ENCODE results near the gene MCHR1.
"Not testable (repeated sequence)": the region's sequence is repeated elsewhere in the genome, so short reads cannot be mapped to it uniquely, and the experiment has no call there.

MCHR1 gene

GRCh38 chr22:40679249-40679963, at the start of gene MCHR1:
Gene MCHR1, plus strand, starts transcription at chr22:40679484. Its CDS starts 169 bp downstream, at chr22:40679653.
- DNase-seq, result peak in 1 of 2 experiments; percentile 3

DNA sequence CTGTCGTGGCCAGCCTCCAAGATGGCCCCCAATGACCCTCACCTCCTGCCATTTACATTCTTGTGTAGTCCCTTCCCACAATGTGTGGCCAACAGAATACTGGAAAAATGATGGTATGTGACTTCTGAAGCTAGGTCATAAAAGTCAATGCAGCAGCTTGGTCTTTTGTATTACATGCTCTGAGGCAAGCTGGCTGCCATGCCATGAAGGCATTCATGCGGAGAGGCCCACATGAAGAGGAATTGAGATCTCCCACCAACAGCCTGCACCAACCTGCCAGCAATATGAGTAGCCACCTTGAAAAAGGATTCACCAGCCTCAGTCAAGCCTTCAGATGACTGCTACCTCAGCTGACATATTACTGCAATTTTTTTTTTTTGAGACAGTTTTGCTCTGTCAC, 47.4 kb upstream of the MCHR1 start:
- no peak for DNase-seq

- DNase-seq, result no peak
Measured at GRCh38 chr22:40633036-40633435, 46.2 kb upstream of the MCHR1 start.

DNA sequence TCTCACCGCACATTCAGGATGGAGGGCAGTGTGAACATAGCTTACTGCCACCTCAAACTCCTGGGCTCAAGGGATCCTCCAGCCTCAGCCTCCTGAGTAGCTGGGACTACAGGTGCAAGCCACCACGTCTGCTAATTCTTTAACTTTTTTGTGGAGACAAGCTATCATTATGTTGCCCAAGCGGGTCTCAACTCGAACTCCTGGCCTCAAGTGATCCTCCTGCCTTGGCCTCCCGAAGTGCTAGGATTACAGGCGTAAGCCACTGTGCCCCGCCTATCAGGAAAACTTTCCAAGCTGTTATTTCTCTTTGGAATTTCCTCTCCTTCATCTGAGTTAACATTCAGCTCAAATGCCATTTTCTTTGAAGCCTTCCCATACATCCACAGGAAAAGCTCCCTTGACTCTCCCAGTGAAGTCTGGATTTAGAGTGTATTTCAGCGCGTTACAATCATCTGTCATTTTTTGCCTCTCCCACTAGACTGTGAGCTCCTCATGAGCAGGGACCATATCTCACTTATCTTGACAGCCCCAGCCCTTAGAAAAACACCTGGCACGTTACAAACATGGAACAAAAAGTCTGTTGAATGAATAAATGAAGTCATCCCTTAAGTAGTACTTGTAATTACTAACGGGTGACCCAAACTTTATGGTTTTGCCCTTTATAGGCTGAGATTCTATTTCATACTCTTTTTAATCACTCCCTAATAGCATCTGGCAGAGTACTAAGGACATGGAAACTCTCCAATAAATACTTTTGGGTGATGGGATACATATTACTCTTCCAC, 45.0 kb upstream of the MCHR1 start:
- DNase-seq, result no peak

DNA sequence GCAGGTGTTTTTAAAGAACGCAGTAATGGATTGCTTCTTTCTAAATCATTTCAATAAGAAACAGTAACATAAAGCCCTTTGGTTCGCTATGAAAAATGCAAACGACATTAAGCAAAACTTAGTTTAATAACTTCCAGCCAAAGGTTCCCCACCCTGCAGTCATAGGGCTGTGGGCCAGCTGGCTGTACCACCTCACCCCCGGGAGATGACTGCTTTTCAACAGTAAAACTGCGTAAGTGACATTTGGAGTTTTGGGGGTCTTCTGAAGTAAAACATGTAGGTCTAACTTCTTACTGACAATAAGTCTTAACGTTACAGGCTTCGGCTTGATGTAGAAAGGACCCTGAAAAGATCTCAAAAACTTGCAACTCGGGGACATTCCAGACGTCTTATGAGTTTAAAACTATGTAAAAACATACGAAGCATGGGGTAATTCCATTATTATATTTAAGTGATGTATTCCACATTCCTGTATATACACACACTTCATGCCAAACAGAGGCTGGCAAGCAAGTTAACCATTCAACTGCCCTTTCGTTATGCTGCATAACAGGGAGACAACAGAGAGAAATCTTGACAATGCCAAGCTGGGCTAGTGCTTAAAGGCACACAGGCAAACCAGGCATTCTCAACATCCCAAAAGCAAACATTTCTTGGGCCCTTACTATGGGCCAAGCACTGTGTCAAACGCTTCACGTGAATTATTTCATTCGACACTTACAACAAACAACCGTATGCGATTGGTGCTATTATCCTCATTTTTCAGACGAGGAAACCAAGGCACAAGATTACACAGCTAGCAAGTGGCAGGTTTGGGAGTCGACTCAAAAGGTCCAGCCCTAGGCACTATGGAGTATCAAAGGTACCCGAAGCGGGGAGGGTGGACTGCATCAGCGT, 44.0 kb upstream of the MCHR1 start:
- DNase-seq, result no peak

GRCh38 chr22:40635940-40636379, 43.3 kb upstream of the MCHR1 start:
- DNase-seq, result no peak

DNA sequence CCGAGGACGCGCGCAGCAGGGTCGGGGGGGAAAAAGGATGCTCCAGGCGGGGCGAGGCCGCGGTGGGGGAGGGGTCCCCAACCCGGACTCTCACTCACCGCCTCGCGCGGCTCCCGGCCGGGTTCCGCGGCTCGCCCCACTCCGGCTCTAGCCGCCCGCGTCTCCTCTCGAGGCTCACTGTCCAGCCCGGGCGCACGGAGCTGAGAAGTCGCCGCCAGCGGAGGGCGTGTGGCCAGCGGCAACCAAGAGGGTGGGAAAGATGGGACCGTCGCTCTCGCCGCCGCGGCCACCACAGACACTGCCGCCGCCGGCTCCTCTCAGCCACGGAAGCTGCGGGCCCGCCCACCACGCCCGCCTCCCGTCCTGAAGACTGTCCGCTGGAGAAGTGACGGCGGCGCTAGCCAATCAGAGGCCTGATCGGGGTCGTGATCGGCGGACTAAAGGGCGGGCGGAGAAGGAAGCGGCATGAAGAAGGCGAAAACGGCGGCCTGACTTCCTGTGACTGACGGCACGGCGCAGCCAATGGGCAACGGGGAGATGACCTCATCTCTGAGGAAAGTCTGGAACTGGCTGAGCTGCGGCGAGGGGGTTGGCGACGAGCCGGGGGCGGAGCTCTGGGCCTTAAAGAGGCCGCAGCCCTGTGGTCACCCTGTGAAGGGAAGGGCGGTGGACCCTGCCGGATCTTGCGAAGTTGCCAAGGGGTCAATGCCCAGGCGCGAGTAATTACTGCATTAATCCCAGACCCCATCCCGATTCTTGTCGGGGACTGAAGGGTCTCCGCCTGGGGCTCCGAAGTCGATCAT, 42.7 kb upstream of the MCHR1 start, which contains the start of gene MRTFA:
Gene MRTFA, minus strand, starts transcription at position 340 of the 803 bp plus-strand sequence.
- peak; percentile 99 to 100 for DNase-seq

DNA sequence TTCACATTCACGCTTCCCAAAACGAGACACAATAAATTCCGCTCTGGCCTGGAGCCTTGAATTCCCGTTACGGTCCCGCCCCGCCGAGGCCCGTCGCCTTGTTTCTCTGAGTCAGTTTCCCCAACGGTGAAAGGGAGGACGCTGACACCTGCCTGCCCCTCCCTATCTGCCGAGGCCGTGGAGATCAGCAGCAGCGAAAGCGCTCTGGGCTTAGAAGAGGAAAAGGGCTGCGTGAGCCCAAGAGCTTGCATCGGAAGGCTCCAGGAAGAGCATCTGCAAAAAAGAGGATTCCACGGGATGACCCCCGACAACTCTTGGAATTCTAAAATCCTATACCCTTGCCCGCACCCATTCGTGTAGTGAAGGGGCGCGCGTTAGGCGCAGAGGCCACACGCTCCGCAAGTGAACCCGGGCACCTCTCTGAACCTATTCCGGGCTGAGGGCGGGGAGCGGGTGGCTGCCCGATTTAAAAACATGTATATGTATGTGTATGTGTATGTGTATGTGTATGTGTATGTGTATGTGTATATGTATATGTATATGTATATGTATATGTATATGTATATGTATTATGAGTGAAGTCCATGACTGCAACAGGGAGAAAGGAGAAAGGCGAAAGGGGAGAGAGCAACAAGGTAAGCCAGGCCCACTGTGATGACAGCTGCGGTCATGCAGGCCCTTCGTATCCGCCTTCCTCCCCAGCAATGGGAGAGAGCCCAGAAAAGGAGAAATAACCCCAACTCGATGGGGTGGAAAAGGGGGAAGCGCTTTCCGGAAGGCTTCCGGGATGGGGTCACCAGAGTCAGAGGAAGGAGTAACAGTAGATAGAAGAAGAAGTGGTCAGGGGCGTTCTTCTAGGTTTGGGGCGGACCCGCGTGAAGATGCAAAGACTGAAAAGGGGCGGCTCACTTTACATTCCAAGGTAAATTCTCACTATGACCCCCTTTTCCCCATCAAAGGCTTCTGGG, 41.8 kb upstream of the MCHR1 start:
- DNase-seq, result peak in 1 of 2 experiments; percentile 64

GRCh38 chr22:40638261-40638660, 41.0 kb upstream of the MCHR1 start:
- no peak for DNase-seq

DNA sequence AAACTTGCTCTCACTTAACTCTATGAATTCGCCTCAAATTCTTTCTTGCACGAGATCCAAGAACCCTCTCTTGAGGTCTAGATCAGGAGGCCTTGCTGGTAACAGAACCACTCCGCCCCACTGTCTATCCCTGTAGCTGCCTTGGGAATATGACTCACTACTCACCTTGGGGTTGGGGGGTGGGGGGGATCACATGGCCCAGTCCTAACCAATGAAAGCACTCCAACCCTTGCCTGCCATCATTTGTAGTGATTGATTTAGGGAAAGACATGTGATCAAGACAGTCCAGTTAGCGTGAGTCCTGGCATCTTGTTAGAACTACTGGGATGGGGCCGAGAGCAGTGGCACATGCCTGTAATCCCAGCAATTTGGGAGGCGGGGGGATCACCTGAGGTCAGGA, 38.0 kb upstream of the MCHR1 start:
- no peak for DNase-seq

- no peak for DNase-seq
Measured at GRCh38 chr22:40642316-40642715, 37.0 kb upstream of the MCHR1 start.

- no peak for DNase-seq
Measured at GRCh38 chr22:40645579-40646197, 33.6 kb upstream of the MCHR1 start.

GRCh38 chr22:40648386-40648785, 30.9 kb upstream of the MCHR1 start:
- no peak for DNase-seq

- no peak for DNase-seq
Measured at GRCh38 chr22:40651057-40651456, 28.2 kb upstream of the MCHR1 start.

DNA sequence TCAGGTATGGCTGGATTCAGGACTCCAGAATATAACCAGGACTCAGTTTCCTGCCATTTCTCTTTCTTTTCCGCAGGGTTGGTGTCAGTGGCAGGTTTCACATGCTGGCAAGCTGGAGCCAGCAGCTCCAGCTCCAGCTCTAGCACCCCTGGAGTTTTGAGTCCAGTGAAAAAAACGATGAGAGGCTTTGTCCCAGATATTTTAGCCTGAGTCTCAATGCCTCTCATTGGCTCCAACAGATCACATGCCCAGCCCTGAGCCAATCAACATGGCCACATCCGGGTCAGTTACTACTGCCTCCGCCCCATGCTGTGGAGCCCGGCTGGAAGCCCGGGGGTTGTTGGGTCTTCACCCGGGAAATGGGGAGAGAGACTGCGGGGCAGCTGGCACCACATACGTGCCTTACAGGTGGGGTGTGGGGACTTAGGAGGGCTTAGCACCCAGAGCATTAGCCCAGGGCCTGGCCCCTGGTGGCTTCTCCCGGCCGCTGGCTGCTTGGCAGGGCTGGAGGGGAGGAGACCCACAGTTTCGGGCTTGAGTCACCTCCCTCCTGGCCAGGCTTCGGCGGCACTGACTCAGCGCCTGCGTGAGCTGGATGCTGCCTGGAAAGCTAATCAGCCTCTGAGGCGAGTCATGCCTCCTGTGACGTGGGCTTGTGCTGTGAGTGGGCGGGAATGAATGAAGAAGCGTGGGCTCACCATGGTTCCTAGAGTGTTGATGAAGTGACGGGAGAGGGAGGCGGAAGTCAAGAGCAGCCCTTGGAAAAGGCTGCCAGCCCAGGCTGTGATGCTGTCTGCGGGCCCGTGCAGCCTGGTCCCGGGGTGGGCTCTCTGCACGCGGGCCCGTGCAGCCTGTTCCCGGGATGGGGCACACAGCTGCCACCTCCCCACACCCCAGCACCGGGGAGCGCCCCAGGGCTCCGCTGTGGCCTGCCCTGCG, 27.5 kb upstream of the MCHR1 start:
- DNase-seq, result peak; percentile 79 to 84

- no peak for DNase-seq
Measured at GRCh38 chr22:40653361-40653760, 25.9 kb upstream of the MCHR1 start.

GRCh38 chr22:40654522-40655167, 24.6 kb upstream of the MCHR1 start:
- peak in 1 of 2 experiments; percentile 37 for DNase-seq

GRCh38 chr22:40655941-40656340, 23.3 kb upstream of the MCHR1 start:
- DNase-seq, result not testable (repeated sequence)

DNA sequence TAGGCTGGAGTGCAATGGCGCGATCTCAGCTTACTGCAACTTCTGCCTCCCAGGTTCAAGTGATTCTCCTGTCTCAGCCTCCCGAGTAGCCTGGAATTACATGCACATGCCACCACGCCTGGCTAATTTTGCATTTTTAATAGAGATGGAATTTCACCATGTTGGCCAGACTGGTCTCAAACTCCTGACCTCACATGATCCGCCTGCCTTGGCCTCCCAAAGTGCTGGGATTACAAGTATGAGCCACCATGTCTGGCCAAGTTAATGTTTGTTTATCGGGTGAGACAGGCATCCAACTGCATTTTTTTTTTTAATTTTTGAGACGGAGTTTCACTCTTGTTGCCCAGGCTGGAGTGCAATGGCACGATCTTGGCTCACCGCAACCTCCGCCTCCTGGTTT, 22.6 kb upstream of the MCHR1 start:
- DNase-seq, result not testable (repeated sequence)
